ENCODE measurements around the gene C21orf58.

- TF ChIP-seq, protein P1, sequence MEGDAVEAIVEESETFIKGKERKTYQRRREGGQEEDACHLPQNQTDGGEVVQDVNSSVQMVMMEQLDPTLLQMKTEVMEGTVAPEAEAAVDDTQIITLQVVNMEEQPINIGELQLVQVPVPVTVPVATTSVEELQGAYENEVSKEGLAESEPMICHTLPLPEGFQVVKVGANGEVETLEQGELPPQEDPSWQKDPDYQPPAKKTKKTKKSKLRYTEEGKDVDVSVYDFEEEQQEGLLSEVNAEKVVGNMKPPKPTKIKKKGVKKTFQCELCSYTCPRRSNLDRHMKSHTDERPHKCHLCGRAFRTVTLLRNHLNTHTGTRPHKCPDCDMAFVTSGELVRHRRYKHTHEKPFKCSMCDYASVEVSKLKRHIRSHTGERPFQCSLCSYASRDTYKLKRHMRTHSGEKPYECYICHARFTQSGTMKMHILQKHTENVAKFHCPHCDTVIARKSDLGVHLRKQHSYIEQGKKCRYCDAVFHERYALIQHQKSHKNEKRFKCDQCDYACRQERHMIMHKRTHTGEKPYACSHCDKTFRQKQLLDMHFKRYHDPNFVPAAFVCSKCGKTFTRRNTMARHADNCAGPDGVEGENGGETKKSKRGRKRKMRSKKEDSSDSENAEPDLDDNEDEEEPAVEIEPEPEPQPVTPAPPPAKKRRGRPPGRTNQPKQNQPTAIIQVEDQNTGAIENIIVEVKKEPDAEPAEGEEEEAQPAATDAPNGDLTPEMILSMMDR (IDR thresholded peaks at IDR 0.05): no peak
- TF ChIP-seq POLR2AphosphoS5 (IDR thresholded peaks at IDR 0.05; ENCODE audit: insufficient read depth in 1 of 2, low read depth in 1 of 2): no peak
Observed at GRCh38 chr21:46268371-46268770, 55.3 kb downstream of the C21orf58 start.
